SK-N-SH (cell line): Measurements from ENCODE around the gene CLSTN2. TPM values are rescaled to one million over a fixed set of nuclear protein-coding genes. Genes with fewer than 3 reads are reported as not detected.

Experiments
- CTCF ChIA-PET: fragments of 300-600, 350-600 bp; formaldehyde crosslinking; extraction: SDS; loops from one replicate; lab custom pipeline; 2021; lab: Yijun Ruan, JAX
- POLR2A ChIA-PET: fragments of 350-600 bp; sonication (Branson Sonifier 250); formaldehyde crosslinking; extraction: SDS; loops from one replicate; lab custom pipeline; 2020; ENCODE audit warnings: antibody characterized with exemption, inconsistent platforms; lab: Yijun Ruan, JAX
- DNase-seq: peaks from one replicate; pipeline ENCODE4 v3.0.0; 2012
- H2AFZ ChIP-seq: fragments of 200-600 bp; sonication (generic); 2 replicates; pipeline ENCODE4 v1.8.1; 2016; ENCODE audit warnings: antibody characterized with exemption, mild to moderate bottlenecking, low read depth
- H3F3A ChIP-seq: fragments of 200-600 bp; sonication (generic); replicated peaks from 2 replicates; pipeline ENCODE3; 2016; ENCODE audit warnings: antibody characterized with exemption, mild to moderate bottlenecking; ENCODE audit not compliant: insufficient read depth
- H3K27ac ChIP-seq, 2 experiments: fragments of 200-500 bp in 1 of 2; fragments of 200-600 bp in 1 of 2; sonication (Bioruptor generic) in 1 of 2; sonication (generic), shearing (Covaris generic) in 1 of 2; 2 replicates each; pipeline versions ENCODE4 v1.5.1 to v1.6.1; 2014 to 2016; ENCODE audit warnings: low read depth in 2 of 2, inconsistent platforms in 1 of 2, low read length in 1 of 2, mild to moderate bottlenecking in 1 of 2, mixed read lengths in 1 of 2
- H3K27me3 ChIP-seq: fragments of 200-600 bp; sonication (generic), shearing (Covaris generic); 2 replicates; pipeline ENCODE4 v1.6.1; 2016; ENCODE audit warnings: mixed run types; ENCODE audit not compliant: insufficient read depth
- H3K36me3 ChIP-seq, 2 experiments: fragments of 200-500 bp in 1 of 2; fragments of 200-600 bp in 1 of 2; sonication (Bioruptor generic) in 1 of 2; sonication (generic) in 1 of 2; replicated peaks in 1 of 2; 2 replicates each; pipeline versions ENCODE3 to v1.5.1; 2014 to 2016; ENCODE audit warnings: low read length in 1 of 2, mild to moderate bottlenecking in 1 of 2; ENCODE audit not compliant: insufficient read depth in 2 of 2, control insufficient read depth in 1 of 2
- H3K4me1 ChIP-seq, 2 experiments: fragments of 200-500 bp in 1 of 2; fragments of 200-600 bp in 1 of 2; sonication (Bioruptor generic) in 1 of 2; sonication (generic), shearing (Covaris generic) in 1 of 2; 2 replicates each; pipeline versions ENCODE4 v1.5.1 to v1.6.1; 2014 to 2016; ENCODE audit warnings: low read depth in 1 of 2, low read length in 1 of 2, mixed run types in 1 of 2; ENCODE audit not compliant: insufficient read depth in 2 of 2, control insufficient read depth in 1 of 2
- H3K4me2 ChIP-seq: fragments of 200-600 bp; sonication (generic), shearing (Covaris generic); 2 replicates; pipeline ENCODE4 v1.6.1; 2017; ENCODE audit warnings: mixed run types
- H3K4me3 ChIP-seq, 2 experiments: fragments of 200-500 bp in 1 of 2; fragments of 200-600 bp in 1 of 2; sonication (Bioruptor generic) in 1 of 2; sonication (generic), shearing (Covaris generic) in 1 of 2; 2 replicates each; pipeline versions ENCODE4 v1.5.1 to v1.8.1; 2014 to 2016; ENCODE audit warnings: low read depth in 2 of 2, inconsistent platforms in 1 of 2, low read length in 1 of 2, mild to moderate bottlenecking in 1 of 2, mixed read lengths in 1 of 2, moderate library complexity in 1 of 2
- H3K79me2 ChIP-seq: fragments of 200-600 bp; sonication (generic); 2 replicates; pipeline ENCODE4 v1.8.1; 2017; ENCODE audit warnings: mild to moderate bottlenecking; ENCODE audit not compliant: insufficient read depth
- H3K9ac ChIP-seq: fragments of 200-600 bp; sonication (generic); 2 replicates; pipeline ENCODE4 v1.6.1; 2017; ENCODE audit warnings: mixed run types
- H3K9me2 ChIP-seq: fragments of 200-600 bp; sonication (generic); 2 replicates; pipeline ENCODE4 v1.6.1; 2017; ENCODE audit warnings: mixed run types
- H3K9me3 ChIP-seq: fragments of 200-600 bp; sonication (generic); 2 replicates; pipeline ENCODE4 v1.6.1; 2017; ENCODE audit warnings: mixed run types, mild to moderate bottlenecking, moderate library complexity
- H4K20me1 ChIP-seq: fragments of 200-600 bp; sonication (generic); 2 replicates; pipeline ENCODE4 v1.6.1; 2017; ENCODE audit warnings: mild to moderate bottlenecking, mixed run types; ENCODE audit not compliant: insufficient read depth
- CHD2 ChIP-seq: fragments of 150-350 bp; IDR thresholded peaks from 2 replicates; pipeline ENCODE4 v1.6.1; 2018; ENCODE audit warnings: low read length; ENCODE audit not compliant: partially characterized antibody
- ELF1 ChIP-seq: IDR thresholded peaks from 2 replicates; pipeline ENCODE4 v1.4.0; 2012
- EP300 ChIP-seq, 2 experiments: IDR thresholded peaks; 2 replicates each; pipeline versions ENCODE4 v1.4.0 to v1.6.1; 2012; ENCODE audit warnings: borderline replicate concordance in 1 of 2, low read depth in 1 of 2, low read length in 1 of 2
- EZH2phosphoT487 ChIP-seq: fragments of 200-600 bp; sonication (generic); IDR thresholded peaks from 2 replicates; pipeline ENCODE4 v1.6.1; 2017; ENCODE audit warnings: low read depth, mixed run types, mild to moderate bottlenecking, antibody characterized with exemption, moderate library complexity, borderline replicate concordance
- GABPA ChIP-seq: IDR thresholded peaks from 2 replicates; pipeline ENCODE4 v1.4.0; 2012; ENCODE audit warnings: low read depth, mild to moderate bottlenecking
- JUND ChIP-seq: IDR thresholded peaks from 2 replicates; pipeline ENCODE4 v1.4.0; 2012
- MAX ChIP-seq: IDR thresholded peaks from 2 replicates; pipeline ENCODE4 v1.4.0; 2012; ENCODE audit warnings: low read depth
- PBX3 ChIP-seq: IDR thresholded peaks from 2 replicates; pipeline ENCODE4; 2012
- POLR2AphosphoS5 ChIP-seq: IDR thresholded peaks from 2 replicates; pipeline ENCODE4 v1.6.1; 2012; ENCODE audit warnings: low read depth, low read length
- RCOR1 ChIP-seq: fragments of 150-350 bp; IDR thresholded peaks from 2 replicates; pipeline ENCODE4 v1.6.1; 2017; ENCODE audit warnings: antibody characterized with exemption, low read length
- SIN3A ChIP-seq: IDR thresholded peaks from 2 replicates; pipeline ENCODE4 v1.6.1; 2012; ENCODE audit warnings: low read depth, mild to moderate bottlenecking, low read length, moderate library complexity, borderline replicate concordance
- SMC3 ChIP-seq: IDR thresholded peaks from 2 replicates; pipeline ENCODE4 v1.6.1; 2012; ENCODE audit warnings: low read depth, low read length, improper control_type of control experiment
- TAF1 ChIP-seq: IDR thresholded peaks from 2 replicates; pipeline ENCODE4 v1.6.1; 2012; ENCODE audit warnings: low read depth, mild to moderate bottlenecking, low read length, moderate library complexity, borderline replicate concordance
- TEAD4 ChIP-seq: IDR thresholded peaks from 2 replicates; pipeline ENCODE4 v1.4.0; 2012; ENCODE audit warnings: mild to moderate bottlenecking, borderline replicate concordance; ENCODE audit not compliant: insufficient read depth
- WGBS: methylation state at CpG from one replicate; pipeline ENCODE4 v1.1.6; 2017; ENCODE audit warnings: low lambda C conversion rate; 5-methylcytosine and 5-hydroxymethylcytosine counted together
- polyA plus RNA-seq, 3 experiments: library from polyadenylated mRNA; depleted of rRNA; stranded (reverse); fragments of >200 nt; gene quantifications; 2 replicates each; pipeline ENCODE4 v1.2.3, GENCODE V29; 2012
- TF ChIP-seq, protein P1 (sequence below): IDR thresholded peaks from 2 replicates; pipeline ENCODE4 v1.6.1; 2012; ENCODE audit warnings: mild to moderate bottlenecking, low read depth, low read length, moderate library complexity
- TF ChIP-seq, protein P2 (sequence below): fragments of 150-350 bp; IDR thresholded peaks from 2 replicates; pipeline ENCODE4 v1.6.1; 2017; ENCODE audit warnings: antibody characterized with exemption, low read length, low read depth, borderline replicate concordance

Gene CLSTN2
- polyA plus RNA-seq, 1 of the 3 experiments (the other 2 are of a cell fraction), result 0.02 TPM

GRCh38 chr3:140189267-140189666, 254.3 kb downstream of the CLSTN2 start:
- Histone ChIP-seq H3K9me2 (no peaks in the 10 kb centered on the region), H3K36me3 (no peaks in the 10 kb centered on the region), H3K79me2 (no peaks in the 10 kb centered on the region), H3F3A (no peaks in the 10 kb centered on the region), H3K4me3 (no peak overlapping the region), H3K9ac (no peak overlapping the region), H2AFZ (no peak overlapping the region), H3K9me3 (no peaks in the 10 kb centered on the region), H3K4me1 (peaks cover 0 to 26% of the 10 kb centered on the region in 2 experiments; a peak in 2 of 4 replicates), H3K27ac (no peak overlapping the region), H3K4me2 (no peak overlapping the region), H3K27me3 (no peaks in the 10 kb centered on the region), H4K20me1 (no peaks in the 10 kb centered on the region)
- no peak for TF ChIP-seq JUND
- TF ChIP-seq, protein P1, sequence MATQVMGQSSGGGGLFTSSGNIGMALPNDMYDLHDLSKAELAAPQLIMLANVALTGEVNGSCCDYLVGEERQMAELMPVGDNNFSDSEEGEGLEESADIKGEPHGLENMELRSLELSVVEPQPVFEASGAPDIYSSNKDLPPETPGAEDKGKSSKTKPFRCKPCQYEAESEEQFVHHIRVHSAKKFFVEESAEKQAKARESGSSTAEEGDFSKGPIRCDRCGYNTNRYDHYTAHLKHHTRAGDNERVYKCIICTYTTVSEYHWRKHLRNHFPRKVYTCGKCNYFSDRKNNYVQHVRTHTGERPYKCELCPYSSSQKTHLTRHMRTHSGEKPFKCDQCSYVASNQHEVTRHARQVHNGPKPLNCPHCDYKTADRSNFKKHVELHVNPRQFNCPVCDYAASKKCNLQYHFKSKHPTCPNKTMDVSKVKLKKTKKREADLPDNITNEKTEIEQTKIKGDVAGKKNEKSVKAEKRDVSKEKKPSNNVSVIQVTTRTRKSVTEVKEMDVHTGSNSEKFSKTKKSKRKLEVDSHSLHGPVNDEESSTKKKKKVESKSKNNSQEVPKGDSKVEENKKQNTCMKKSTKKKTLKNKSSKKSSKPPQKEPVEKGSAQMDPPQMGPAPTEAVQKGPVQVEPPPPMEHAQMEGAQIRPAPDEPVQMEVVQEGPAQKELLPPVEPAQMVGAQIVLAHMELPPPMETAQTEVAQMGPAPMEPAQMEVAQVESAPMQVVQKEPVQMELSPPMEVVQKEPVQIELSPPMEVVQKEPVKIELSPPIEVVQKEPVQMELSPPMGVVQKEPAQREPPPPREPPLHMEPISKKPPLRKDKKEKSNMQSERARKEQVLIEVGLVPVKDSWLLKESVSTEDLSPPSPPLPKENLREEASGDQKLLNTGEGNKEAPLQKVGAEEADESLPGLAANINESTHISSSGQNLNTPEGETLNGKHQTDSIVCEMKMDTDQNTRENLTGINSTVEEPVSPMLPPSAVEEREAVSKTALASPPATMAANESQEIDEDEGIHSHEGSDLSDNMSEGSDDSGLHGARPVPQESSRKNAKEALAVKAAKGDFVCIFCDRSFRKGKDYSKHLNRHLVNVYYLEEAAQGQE, result no peak
- no peak for TF ChIP-seq TEAD4
- TF ChIP-seq, protein P2, sequence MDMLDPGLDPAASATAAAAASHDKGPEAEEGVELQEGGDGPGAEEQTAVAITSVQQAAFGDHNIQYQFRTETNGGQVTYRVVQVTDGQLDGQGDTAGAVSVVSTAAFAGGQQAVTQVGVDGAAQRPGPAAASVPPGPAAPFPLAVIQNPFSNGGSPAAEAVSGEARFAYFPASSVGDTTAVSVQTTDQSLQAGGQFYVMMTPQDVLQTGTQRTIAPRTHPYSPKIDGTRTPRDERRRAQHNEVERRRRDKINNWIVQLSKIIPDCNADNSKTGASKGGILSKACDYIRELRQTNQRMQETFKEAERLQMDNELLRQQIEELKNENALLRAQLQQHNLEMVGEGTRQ, result no peak
- TF ChIP-seq EZH2phosphoT487, result no peak
- TF ChIP-seq PBX3, result no peak
- TF ChIP-seq ELF1, result no peak
- TF ChIP-seq TAF1, result no peak
- TF ChIP-seq SMC3, result no peak
- TF ChIP-seq SIN3A, result no peak
- TF ChIP-seq MAX, result no peak
- no peak for TF ChIP-seq CHD2
- TF ChIP-seq POLR2AphosphoS5, result no peak
- no peak for TF ChIP-seq EP300 (IDR thresholded peaks at IDR 0.05; ENCODE audit: borderline replicate concordance in 1 of 2, low read depth in 1 of 2, low read length in 1 of 2)
- TF ChIP-seq RCOR1, result no peak
- no peak for TF ChIP-seq GABPA
- no peak for DNase-seq
- 71% methylated on average over 3 of the region's 3 CpGs for WGBS
- CTCF ChIA-PET, result interaction anchor here (1.7 kb wide), 1 partner anchor 9 kb away, joined by 3 read pairs; no protein-coding TSS in a partner anchor
- POLR2A ChIA-PET, result no interaction called here
